Melanocyte of skin (primary cell): Measurements from ENCODE around the gene SMCO3. TPM values are rescaled to one million over a fixed set of nuclear protein-coding genes. Genes with fewer than 3 reads are reported as not detected.

Experiments
- total RNA-seq, 2 donors: library from RNA; depleted of rRNA; stranded (reverse); fragments of >200 nt; gene quantifications; 2 replicates each; pipeline ENCODE4 v1.2.3, GENCODE V29; 2012

The SMCO3 gene
- 1 to 10 TPM in 1 of 2 donors, under 1 TPM in 1; 0.33 to 1.0 TPM for total RNA-seq

GRCh38 chr12:14814014-14814413, at the start of gene SMCO3:
Gene SMCO3 (minus strand): TSS chr12:14814182. CDS start chr12:14806680, 7,502 bp downstream.

GRCh38 chr12:14843425-14843887, 29.5 kb upstream of the SMCO3 start, which contains the start of gene ART4:
Gene ART4 (minus strand): TSS chr12:14843526. CDS start chr12:14843113, 413 bp downstream.

GRCh38 chr12:14803011-14803829, 10.8 kb downstream of the SMCO3 start, which contains the start of the genes C12orf60 and WBP11:
Gene C12orf60 (plus strand): TSS chr12:14803670. CDS start chr12:14822936, 19,266 bp downstream.
Gene WBP11 (minus strand): TSS chr12:14803478. CDS start chr12:14801383, 2,095 bp downstream.

Other genes with a start within 250 kb of the SMCO3 start
- 1 to 10 TPM; 1.4 to 3.7 TPM for gene PLBD1, start 246.3 kb downstream of the SMCO3 start, total RNA-seq
- not detected for gene GUCY2C, start 117.6 kb downstream of the SMCO3 start, total RNA-seq
- gene WBP11, start 10.7 kb downstream of the SMCO3 start, total RNA-seq, result 10 to 100 TPM; 54.6 to 68.1 TPM
- gene C12orf60, start 10.5 kb downstream of the SMCO3 start, total RNA-seq, result 10 to 100 TPM in 1 of 2 donors, 1 to 10 TPM in 1; 7.3 to 22.7 TPM
- not detected for gene ART4, start 29.3 kb upstream of the SMCO3 start, total RNA-seq
- gene MGP, start 71.7 kb upstream of the SMCO3 start, total RNA-seq, result not detected
- not detected for gene ERP27, start 124.4 kb upstream of the SMCO3 start, total RNA-seq
- gene ARHGDIB, start 147.4 kb upstream of the SMCO3 start, total RNA-seq, result 1 to 10 TPM; 2.4 to 4.0 TPM
- not detected for gene PDE6H, start 158.9 kb upstream of the SMCO3 start, total RNA-seq